Activated CD4-positive, alpha-beta memory T cell treated with anti-CD3 and anti-CD28 coated beads for 36 hours (primary cell): ENCODE results near the gene GRB7. TPM values are rescaled to one million over a fixed set of nuclear protein-coding genes. Genes with fewer than 3 reads are reported as not detected.
"Not testable (repeated sequence)": the region's sequence is repeated elsewhere in the genome, so short reads cannot be mapped to it uniquely, and the experiment has no call there.

ENCODE experiments used
- CTCF ChIA-PET: fragments of 350-600 bp; sonication (Branson Sonifier 250); formaldehyde crosslinking; loops from one replicate; lab custom pipeline; 2021; ENCODE audit warnings: antibody characterized with exemption, inconsistent platforms; lab: Charles Lee
- POLR2A ChIA-PET: fragments of 350-600 bp; sonication (Branson Sonifier 250); formaldehyde crosslinking; loops from one replicate; lab custom pipeline; 2021; ENCODE audit warnings: antibody characterized with exemption; lab: Charles Lee
- DNase-seq: peaks from one replicate; pipeline ENCODE4 v3.0.0-alpha.2; 2020
- H3K27ac Mint-ChIP-seq: one replicate; pipeline ENCODE4 v1.8.0; 2021; ENCODE audit warnings: mixed read lengths
- H3K27me3 Mint-ChIP-seq: one replicate; pipeline ENCODE4 v1.8.0; 2021; ENCODE audit warnings: mixed read lengths
- H3K36me3 Mint-ChIP-seq: one replicate; pipeline ENCODE4 v1.8.0; 2021; ENCODE audit warnings: mixed read lengths
- H3K4me1 Mint-ChIP-seq: one replicate; pipeline ENCODE4 v1.8.0; 2021; ENCODE audit warnings: low read depth, mixed read lengths
- H3K4me3 Mint-ChIP-seq: one replicate; pipeline ENCODE4 v1.8.0; 2021; ENCODE audit warnings: mild to moderate bottlenecking, mixed read lengths
- H3K9me3 Mint-ChIP-seq: one replicate; pipeline ENCODE4 v1.8.0; 2021; ENCODE audit warnings: mixed read lengths
- intact Hi-C: fragments of 100-400 bp; cut with micrococcal nuclease; formaldehyde crosslinking; loops from one replicate; pipeline ENCODE4 v1.15.1; 2023
- total RNA-seq, 2 experiments: library from RNA; stranded (reverse); gene quantifications; one replicate each; pipeline ENCODE4 v1.2.3, GENCODE V29; 2021

GRB7 gene
- total RNA-seq, 2 experiments from 2014 or later = 0.34 to 1.2 TPM

- no peak for DNase-seq
- peak overlapping the region; percentile 23 for H3K4me3 Mint-ChIP-seq
These were observed 18.8 kb downstream of the GRB7 start for GRCh38 chr17:39756380-39757079.

GRCh38 chr17:39757176-39757662 is 19.5 kb downstream of the GRB7 start:
- Mint-ChIP-seq H3K27ac (peak overlapping the region; percentile 91), H3K4me1 (peaks cover 74% of the 10 kb centered on the region), H3K4me3 (no peak overlapping the region), H3K27me3 (no peaks in the 10 kb centered on the region), H3K9me3 (no peaks in the 10 kb centered on the region), H3K36me3 (peaks cover 13% of the 10 kb centered on the region)
- CTCF ChIA-PET = interaction anchor here (0.9 to 2.8 kb wide), 4 partner anchors 12 to 27 kb away, joined by 3 to 16 read pairs (median 11); partner anchors contain the start of gene MIEN1
- intact Hi-C loops = no loop called here
- no peak for DNase-seq
- POLR2A ChIA-PET = interaction anchor here (0.9 to 4.5 kb wide), 4 partner anchors 13 to 36 kb away, joined by 3 to 42 read pairs (median 12); no protein-coding TSS in a partner anchor

More at GRCh38 chr17:39756380-39757079, 18.8 kb downstream of the GRB7 start:
- CTCF ChIA-PET = interaction anchor here (0.9 to 2.8 kb wide), 7 partner anchors 8 to 224 kb away, joined by 3 to 20 read pairs (median 14); partner anchors contain the start of genes MIEN1 and PSMD3
- no peaks in the 10 kb centered on the region for H3K27me3 Mint-ChIP-seq
- intact Hi-C loops = no loop called here
- peaks cover 13% of the 10 kb centered on the region for H3K36me3 Mint-ChIP-seq
- no peaks in the 10 kb centered on the region for H3K9me3 Mint-ChIP-seq
- H3K4me1 Mint-ChIP-seq = peaks cover 74% of the 10 kb centered on the region
- peak overlapping the region; percentile 91 for H3K27ac Mint-ChIP-seq
- POLR2A ChIA-PET = interaction anchor here (0.9 to 4.5 kb wide), 8 partner anchors 10 to 170 kb away, joined by 3 to 42 read pairs (median 4); partner anchors contain the start of gene IKZF3

GRCh38 chr17:39757931-39758873 is 20.5 kb downstream of the GRB7 start:
- H3K4me3 Mint-ChIP-seq = peak overlapping the region; percentile 25
- H3K4me1 Mint-ChIP-seq = peaks cover 77% of the 10 kb centered on the region
- intact Hi-C loops = loop anchor here (1.0 kb wide), 1 partner anchor 12 kb away; no protein-coding TSS in a partner anchor
- POLR2A ChIA-PET = interaction anchor here (0.7 to 3.4 kb wide), 12 partner anchors 9 to 137 kb away, joined by 3 to 39 read pairs (median 4); partner anchors contain the start of gene IKZF3
- DNase-seq = peak; percentile 77
- no peaks in the 10 kb centered on the region for H3K9me3 Mint-ChIP-seq
- H3K27ac Mint-ChIP-seq = peak overlapping the region; percentile 91
- CTCF ChIA-PET = interaction anchor here (0.6 to 2.4 kb wide), 10 partner anchors 11 to 222 kb away, joined by 3 to 16 read pairs (median 5); partner anchors contain the start of genes MIEN1 and PSMD3
- no peaks in the 10 kb centered on the region for H3K27me3 Mint-ChIP-seq
- peaks cover 18% of the 10 kb centered on the region for H3K36me3 Mint-ChIP-seq

- no peak for DNase-seq
- Mint-ChIP-seq H3K36me3 (peaks cover 20% of the 10 kb centered on the region), H3K4me3 (no peak overlapping the region), H3K27ac (peak overlapping the region; percentile 91), H3K9me3 (no peaks in the 10 kb centered on the region), H3K27me3 (no peaks in the 10 kb centered on the region), H3K4me1 (peaks cover 77% of the 10 kb centered on the region)
- ChIA-PET POLR2A (interaction anchor here (1.0 to 3.4 kb wide), 5 partner anchors 11 to 138 kb away, joined by 3 to 39 read pairs (median 3); no protein-coding TSS in a partner anchor), CTCF (interaction anchor here (1.3 to 2.4 kb wide), 7 partner anchors 10 to 221 kb away, joined by 3 to 16 read pairs (median 6); partner anchors contain the start of gene PSMD3)
- intact Hi-C loops = no loop called here
These were observed 21.5 kb downstream of the GRB7 start for GRCh38 chr17:39759204-39759603.

GRCh38 chr17:39761861-39762496 is 24.2 kb downstream of the GRB7 start:
- ChIA-PET CTCF (interaction anchor here (1.2 to 1.3 kb wide), 4 partner anchors 8 to 219 kb away, joined by 3 to 6 read pairs (median 4); partner anchors contain the start of gene PSMD3), POLR2A (interaction anchor here (1.3 to 2.3 kb wide), 4 partner anchors 13 to 30 kb away, joined by 3 to 7 read pairs (median 5); no protein-coding TSS in a partner anchor)
- intact Hi-C loops = no loop called here
- Mint-ChIP-seq H3K36me3 (peaks cover 45% of the 10 kb centered on the region), H3K4me1 (peaks cover 80% of the 10 kb centered on the region), H3K9me3 (no peaks in the 10 kb centered on the region), H3K27ac (peak overlapping the region; percentile 72), H3K4me3 (no peak overlapping the region), H3K27me3 (no peaks in the 10 kb centered on the region)
- DNase-seq = peak; percentile 28

- Mint-ChIP-seq H3K36me3 (peaks cover 54% of the 10 kb centered on the region), H3K9me3 (no peaks in the 10 kb centered on the region), H3K4me3 (no peak overlapping the region), H3K4me1 (peaks cover 79% of the 10 kb centered on the region), H3K27me3 (no peaks in the 10 kb centered on the region), H3K27ac (peak overlapping the region; percentile 46)
- ChIA-PET POLR2A (interaction anchor here (0.6 to 2.4 kb wide), 6 partner anchors 8 to 101 kb away, joined by 3 to 9 read pairs (median 5); partner anchors contain the start of gene IKZF3), CTCF (interaction anchor here (1.2 kb wide), 1 partner anchor 218 kb away, joined by 3 read pairs; the partner anchor contains the start of gene PSMD3)
- DNase-seq = no peak
- intact Hi-C loops = no loop called here
These were observed 25.5 kb downstream of the GRB7 start for GRCh38 chr17:39763051-39763820.

- H3K27me3 Mint-ChIP-seq, H3K27ac Mint-ChIP-seq, intact Hi-C loops, CTCF ChIA-PET, H3K4me3 Mint-ChIP-seq, H3K9me3 Mint-ChIP-seq: not testable (repeated sequence)
- peaks cover 79% of the 10 kb centered on the region for H3K4me1 Mint-ChIP-seq
- POLR2A ChIA-PET = interaction anchor here (0.9 to 2.4 kb wide), 3 partner anchors 9 to 100 kb away, joined by 3 to 9 read pairs (median 4); partner anchors contain the start of gene IKZF3
- H3K36me3 Mint-ChIP-seq = peaks cover 60% of the 10 kb centered on the region
- peak; percentile 7 for DNase-seq
These were observed 26.4 kb downstream of the GRB7 start for GRCh38 chr17:39764171-39764570.

- peak overlapping the region; percentile 14 for H3K27ac Mint-ChIP-seq
- no peaks in the 10 kb centered on the region for H3K9me3 Mint-ChIP-seq
- peak; percentile 4 for DNase-seq
- intact Hi-C loops = no loop called here
- ChIA-PET POLR2A (interaction anchor here (2.4 kb wide), 1 partner anchor 10 kb away, joined by 9 read pairs; no protein-coding TSS in a partner anchor), CTCF (interaction anchor here (0.7 to 1.0 kb wide), 2 partner anchors 9 to 144 kb away, joined by 3 read pairs; no protein-coding TSS in a partner anchor)
- H3K4me3 Mint-ChIP-seq = no peak overlapping the region
- no peaks in the 10 kb centered on the region for H3K27me3 Mint-ChIP-seq
- peaks cover 80% of the 10 kb centered on the region for H3K4me1 Mint-ChIP-seq
- peaks cover 54% of the 10 kb centered on the region for H3K36me3 Mint-ChIP-seq
These were observed 27.4 kb downstream of the GRB7 start for GRCh38 chr17:39765175-39765574.

- Mint-ChIP-seq H3K4me1 (peaks cover 84% of the 10 kb centered on the region), H3K4me3 (no peak overlapping the region), H3K27ac (peak overlapping the region; percentile 85), H3K9me3 (no peaks in the 10 kb centered on the region), H3K27me3 (no peaks in the 10 kb centered on the region), H3K36me3 (peaks cover 54% of the 10 kb centered on the region)
- ChIA-PET POLR2A (interaction anchor here (1.0 kb wide), 1 partner anchor 304 kb away, joined by 3 read pairs; the partner anchor contains the start of gene CDK12), CTCF (interaction anchor here (1.3 kb wide), 1 partner anchor 12 kb away, joined by 3 read pairs; no protein-coding TSS in a partner anchor)
- intact Hi-C loops = no loop called here
- DNase-seq = peak; percentile 8
These were observed 28.0 kb downstream of the GRB7 start for GRCh38 chr17:39765766-39766165.

GRCh38 chr17:39767147-39767546 is 29.4 kb downstream of the GRB7 start:
- Mint-ChIP-seq H3K27ac (peak overlapping the region; percentile 85), H3K4me3 (peak overlapping the region; percentile 4), H3K36me3 (peaks cover 59% of the 10 kb centered on the region), H3K4me1 (peaks cover 88% of the 10 kb centered on the region), H3K27me3 (no peaks in the 10 kb centered on the region), H3K9me3 (no peaks in the 10 kb centered on the region)
- peak; percentile 43 for DNase-seq
- ChIA-PET CTCF (interaction anchor here (1.3 kb wide), 1 partner anchor 10 kb away, joined by 3 read pairs; no protein-coding TSS in a partner anchor), POLR2A (interaction anchor here (0.5 to 1.1 kb wide), 4 partner anchors 9 to 65 kb away, joined by 3 to 6 read pairs (median 3); no protein-coding TSS in a partner anchor)
- intact Hi-C loops = no loop called here
